Glutamatergic neuron (in vitro differentiated cells): ENCODE measurements around the gene SH2D7. TPM values are rescaled to one million over a fixed set of nuclear protein-coding genes. Genes with fewer than 3 reads are reported as not detected.

Source experiments
- DNase-seq: peaks from one replicate; pipeline ENCODE4 v3.0.0; 2022
- H3K27ac Mint-ChIP-seq: one replicate; pipeline ENCODE4 v1.8.0; 2020; ENCODE audit warnings: mild to moderate bottlenecking, mixed read lengths, inconsistent platforms; ENCODE audit not compliant: unreplicated experiment
- H3K27me3 Mint-ChIP-seq: one replicate; pipeline ENCODE4 v1.8.0; 2020; ENCODE audit warnings: mild to moderate bottlenecking, moderate library complexity, mixed read lengths, inconsistent platforms; ENCODE audit not compliant: unreplicated experiment
- H3K36me3 Mint-ChIP-seq: one replicate; pipeline ENCODE4 v1.8.0; 2020; ENCODE audit warnings: mild to moderate bottlenecking, mixed read lengths, inconsistent platforms; ENCODE audit not compliant: unreplicated experiment
- H3K4me1 Mint-ChIP-seq: one replicate; pipeline ENCODE4 v1.8.0; 2020; ENCODE audit warnings: mild to moderate bottlenecking, low read depth, mixed read lengths, inconsistent platforms; ENCODE audit not compliant: unreplicated experiment
- H3K4me3 Mint-ChIP-seq: one replicate; pipeline ENCODE4 v1.8.0; 2020; ENCODE audit warnings: mild to moderate bottlenecking, mixed read lengths, inconsistent platforms; ENCODE audit not compliant: unreplicated experiment
- H3K9me3 Mint-ChIP-seq: one replicate; pipeline ENCODE4 v1.8.0; 2020; ENCODE audit warnings: mild to moderate bottlenecking, moderate library complexity, mixed read lengths, inconsistent platforms; ENCODE audit not compliant: unreplicated experiment
- total RNA-seq: library from RNA; stranded (reverse); fragmentation: NEBNext Ultra II Directional; extraction: Animal tissue kit (Norgen Biotek cat#: 25700); gene quantifications from one replicate; pipeline ENCODE4 v1.2.1, GENCODE V29; 2021; ENCODE audit not compliant: unreplicated experiment
- TF ChIP-seq, protein P1 (sequence below): fragments of 200-600 bp; sonication (generic); IDR thresholded peaks from one replicate; pipeline ENCODE4 v1.5.0; 2021; ENCODE audit not compliant: partially characterized antibody, unreplicated experiment

SH2D7 gene
- total RNA-seq, 1 donor from 2014 or later = not detected

DNA sequence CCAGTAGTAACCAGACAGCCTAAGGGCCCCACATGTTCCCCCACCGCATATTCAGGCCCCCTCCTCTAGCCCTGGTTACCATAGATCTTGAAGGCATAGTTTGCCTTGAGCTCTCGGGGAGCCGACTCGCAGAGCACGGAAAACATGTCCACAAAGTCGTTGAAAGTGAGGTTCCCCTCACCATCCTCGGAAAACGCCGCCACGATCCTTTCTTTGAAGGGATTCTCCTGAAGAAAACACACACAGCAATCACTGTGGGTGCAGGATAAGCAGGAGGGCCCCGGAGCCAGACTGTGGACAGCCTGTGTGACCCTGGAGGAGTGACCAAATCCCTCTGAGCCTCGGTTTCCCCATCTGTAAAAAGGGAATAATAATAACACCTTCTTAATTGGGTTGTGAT is 16.8 kb downstream of the SH2D7 start:
- no peak for DNase-seq
- Mint-ChIP-seq H3K36me3 (no peaks in the 10 kb centered on the region), H3K27ac (no peak overlapping the region), H3K27me3 (peaks cover 8% of the 10 kb centered on the region), H3K4me1 (peaks cover 8% of the 10 kb centered on the region), H3K4me3 (no peak overlapping the region), H3K9me3 (peaks cover 5% of the 10 kb centered on the region)
- TF ChIP-seq, protein P1, sequence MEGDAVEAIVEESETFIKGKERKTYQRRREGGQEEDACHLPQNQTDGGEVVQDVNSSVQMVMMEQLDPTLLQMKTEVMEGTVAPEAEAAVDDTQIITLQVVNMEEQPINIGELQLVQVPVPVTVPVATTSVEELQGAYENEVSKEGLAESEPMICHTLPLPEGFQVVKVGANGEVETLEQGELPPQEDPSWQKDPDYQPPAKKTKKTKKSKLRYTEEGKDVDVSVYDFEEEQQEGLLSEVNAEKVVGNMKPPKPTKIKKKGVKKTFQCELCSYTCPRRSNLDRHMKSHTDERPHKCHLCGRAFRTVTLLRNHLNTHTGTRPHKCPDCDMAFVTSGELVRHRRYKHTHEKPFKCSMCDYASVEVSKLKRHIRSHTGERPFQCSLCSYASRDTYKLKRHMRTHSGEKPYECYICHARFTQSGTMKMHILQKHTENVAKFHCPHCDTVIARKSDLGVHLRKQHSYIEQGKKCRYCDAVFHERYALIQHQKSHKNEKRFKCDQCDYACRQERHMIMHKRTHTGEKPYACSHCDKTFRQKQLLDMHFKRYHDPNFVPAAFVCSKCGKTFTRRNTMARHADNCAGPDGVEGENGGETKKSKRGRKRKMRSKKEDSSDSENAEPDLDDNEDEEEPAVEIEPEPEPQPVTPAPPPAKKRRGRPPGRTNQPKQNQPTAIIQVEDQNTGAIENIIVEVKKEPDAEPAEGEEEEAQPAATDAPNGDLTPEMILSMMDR = no peak

DNA sequence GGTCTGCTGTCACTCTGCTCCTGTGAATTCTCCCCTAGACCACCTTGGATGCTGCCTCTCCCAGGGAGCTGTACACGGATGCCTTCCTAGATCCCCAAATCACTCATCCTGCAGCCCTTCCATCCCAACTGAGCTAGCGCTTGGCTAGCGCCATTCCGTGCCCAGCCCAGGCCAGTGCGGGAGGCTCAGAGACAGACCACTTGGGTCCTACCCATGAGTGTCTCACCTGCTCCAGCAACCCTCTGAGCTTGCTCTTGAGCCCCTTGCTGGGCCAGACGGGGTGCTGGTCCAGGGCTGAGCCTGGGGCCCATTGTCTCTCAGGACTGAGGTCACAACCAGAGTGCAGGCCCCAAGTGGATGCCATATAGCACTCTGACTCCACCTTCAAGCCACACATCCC is 17.7 kb downstream of the SH2D7 start:
- no peak for DNase-seq
- Mint-ChIP-seq H3K27me3 (peaks cover 8% of the 10 kb centered on the region), H3K36me3 (no peaks in the 10 kb centered on the region), H3K27ac (no peak overlapping the region), H3K9me3 (peaks cover 5% of the 10 kb centered on the region), H3K4me1 (peaks cover 4% of the 10 kb centered on the region), H3K4me3 (no peak overlapping the region)
- TF ChIP-seq, protein P1 = no peak

DNA sequence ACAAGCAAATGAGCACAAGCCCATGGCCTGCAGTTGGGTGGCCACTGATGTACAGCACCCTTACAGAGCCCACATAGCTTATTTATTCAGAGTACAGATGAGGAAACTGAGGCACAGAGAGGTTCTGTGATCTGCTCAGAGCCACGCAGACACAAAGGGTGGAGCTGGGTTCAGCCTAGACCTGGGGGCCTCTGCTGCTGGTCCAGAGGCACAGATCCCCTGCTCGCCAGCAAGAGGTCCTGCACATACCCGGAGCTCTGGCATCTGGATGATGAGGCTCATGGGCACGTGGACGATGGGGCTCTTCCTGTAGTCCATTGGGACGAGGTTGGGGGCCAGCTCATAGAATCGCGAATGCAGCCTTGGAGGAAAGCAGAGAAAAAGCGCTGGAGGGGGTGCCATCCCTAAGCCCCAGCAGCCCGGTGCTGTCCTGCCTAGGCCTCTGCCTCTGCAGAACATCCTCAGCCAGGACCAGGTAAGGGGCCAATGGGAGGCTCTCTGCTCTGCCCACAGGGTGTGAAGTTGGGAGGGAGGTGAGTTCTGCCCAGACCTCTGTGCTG is 18.6 kb downstream of the SH2D7 start:
- H3K36me3 Mint-ChIP-seq = no peaks in the 10 kb centered on the region
- no peak overlapping the region for H3K27ac Mint-ChIP-seq
- DNase-seq = no peak
- H3K4me1 Mint-ChIP-seq = peaks cover 4% of the 10 kb centered on the region
- TF ChIP-seq, protein P1 = no peak
- H3K27me3 Mint-ChIP-seq = peaks cover 8% of the 10 kb centered on the region
- H3K9me3 Mint-ChIP-seq = peaks cover 5% of the 10 kb centered on the region
- H3K4me3 Mint-ChIP-seq = no peak overlapping the region

DNA sequence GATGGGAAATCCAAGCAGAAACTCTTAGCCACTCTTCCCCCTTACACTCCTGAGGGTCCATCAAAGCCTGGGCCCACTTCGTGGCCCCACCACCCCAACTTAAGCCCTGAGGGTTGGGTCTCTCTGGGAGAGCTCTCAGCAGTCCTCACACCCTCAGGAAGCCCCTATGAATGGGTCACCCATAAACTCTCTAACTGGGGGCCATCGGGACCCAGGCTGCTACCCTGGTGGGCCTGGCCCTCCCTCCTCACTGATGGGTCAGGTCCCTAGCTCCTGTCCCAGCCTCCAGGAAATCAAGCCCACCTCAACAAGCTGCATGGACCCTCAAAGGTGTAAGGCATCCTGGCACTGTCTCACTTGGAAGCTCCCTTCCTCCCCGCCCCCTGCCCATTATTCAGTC is 19.4 kb downstream of the SH2D7 start:
- H3K36me3 Mint-ChIP-seq = no peaks in the 10 kb centered on the region
- H3K9me3 Mint-ChIP-seq = peaks cover 3% of the 10 kb centered on the region
- H3K4me3 Mint-ChIP-seq = no peak overlapping the region
- peaks cover 4% of the 10 kb centered on the region for H3K4me1 Mint-ChIP-seq
- H3K27ac Mint-ChIP-seq = no peak overlapping the region
- peaks cover 5% of the 10 kb centered on the region for H3K27me3 Mint-ChIP-seq
- no peak for DNase-seq
- TF ChIP-seq, protein P1 = no peak

DNA sequence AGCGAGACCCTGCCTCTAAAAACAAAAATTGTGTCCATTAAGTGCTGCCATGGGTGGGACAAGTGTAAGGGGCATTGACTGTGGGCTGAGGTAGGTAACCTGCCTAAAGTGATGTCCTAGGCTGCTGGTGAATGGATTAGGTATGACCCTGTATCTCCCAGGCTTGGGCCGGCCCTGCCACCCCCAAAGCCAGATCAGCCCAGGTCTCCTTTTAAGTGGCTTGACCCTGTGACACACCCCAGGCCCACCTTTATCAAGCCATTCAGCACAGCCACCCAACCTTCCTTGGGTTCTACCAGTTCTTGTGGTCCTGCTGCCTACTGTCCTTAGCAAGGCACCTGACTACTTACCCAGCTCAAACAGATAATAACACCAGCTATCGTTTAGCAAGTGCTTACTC is 20.2 kb downstream of the SH2D7 start:
- TF ChIP-seq, protein P1 = no peak
- Mint-ChIP-seq H3K4me3 (no peak overlapping the region), H3K27ac (no peak overlapping the region), H3K27me3 (peaks cover 5% of the 10 kb centered on the region), H3K4me1 (peaks cover 8% of the 10 kb centered on the region), H3K9me3 (peaks cover 2% of the 10 kb centered on the region), H3K36me3 (no peaks in the 10 kb centered on the region)
- DNase-seq = no peak
